ENCODE data around the gene RSPRY1.
"Not testable (repeated sequence)": the region's sequence is repeated elsewhere in the genome, so short reads cannot be mapped to it uniquely, and the experiment has no call there.

The RSPRY1 gene

DNA sequence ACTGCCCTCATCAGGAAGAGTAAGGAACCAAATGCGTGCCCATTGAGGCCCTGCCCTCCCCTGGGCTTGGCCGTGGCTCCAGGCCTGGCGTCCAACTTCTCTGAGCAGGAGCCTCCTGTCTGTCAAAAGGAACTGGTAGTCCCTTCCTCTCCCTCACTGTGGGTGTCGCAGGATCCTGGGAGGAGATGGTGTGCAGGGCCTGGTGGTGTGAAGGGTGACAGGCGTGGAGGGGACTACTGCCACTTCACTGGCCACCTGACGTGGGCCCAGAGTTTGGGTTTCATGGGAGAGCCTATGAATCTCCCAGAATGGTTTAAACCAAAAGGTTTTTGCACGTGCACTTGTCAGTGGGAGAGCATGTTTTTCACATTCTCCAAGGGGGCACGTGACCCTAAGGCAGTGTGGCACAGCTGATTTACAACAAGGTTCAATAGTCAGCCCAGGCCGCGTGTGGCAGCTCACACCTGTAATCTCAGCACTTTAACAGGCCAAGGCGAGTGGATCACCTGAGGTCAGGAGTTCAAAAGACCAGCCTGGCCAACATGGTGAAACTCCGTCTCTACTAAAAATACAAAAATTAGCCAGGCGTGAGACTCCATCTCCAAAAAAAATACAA, 71.4 kb downstream of the RSPRY1 start:
- DNase-seq, result no peak

DNA sequence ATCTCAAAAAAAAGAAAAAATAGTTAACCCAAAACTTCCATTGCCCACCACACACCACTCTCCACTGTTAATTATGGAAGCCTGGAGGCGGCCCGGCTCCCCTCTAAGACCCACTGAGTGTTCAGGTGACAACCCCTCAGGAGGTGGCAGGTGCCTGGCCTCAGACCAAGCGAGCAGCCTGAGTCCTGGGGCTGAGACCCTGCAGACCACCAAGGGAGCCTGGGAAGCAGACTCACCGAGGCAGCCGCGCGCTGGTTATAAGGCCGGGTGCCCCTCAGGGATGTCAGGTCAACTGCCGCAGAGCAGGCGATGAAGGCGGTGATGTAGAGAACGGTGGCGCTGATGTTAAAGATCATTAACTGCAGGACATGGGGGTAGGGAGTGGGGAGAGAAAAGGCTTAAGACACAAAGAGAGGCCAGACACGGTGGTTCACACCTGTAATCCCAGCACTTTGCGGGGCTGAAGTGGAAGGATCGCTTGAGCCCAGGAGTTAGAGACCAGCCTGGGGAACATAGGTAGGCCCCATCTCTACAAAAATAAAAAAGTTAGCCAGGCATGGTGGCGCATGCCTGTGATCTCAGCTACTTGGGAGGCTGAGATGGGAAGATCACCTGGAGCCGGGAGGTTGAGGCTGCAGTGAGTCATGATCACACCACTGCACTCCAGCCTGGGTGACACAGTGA, 72.2 kb downstream of the RSPRY1 start:
- no peak for DNase-seq

DNA sequence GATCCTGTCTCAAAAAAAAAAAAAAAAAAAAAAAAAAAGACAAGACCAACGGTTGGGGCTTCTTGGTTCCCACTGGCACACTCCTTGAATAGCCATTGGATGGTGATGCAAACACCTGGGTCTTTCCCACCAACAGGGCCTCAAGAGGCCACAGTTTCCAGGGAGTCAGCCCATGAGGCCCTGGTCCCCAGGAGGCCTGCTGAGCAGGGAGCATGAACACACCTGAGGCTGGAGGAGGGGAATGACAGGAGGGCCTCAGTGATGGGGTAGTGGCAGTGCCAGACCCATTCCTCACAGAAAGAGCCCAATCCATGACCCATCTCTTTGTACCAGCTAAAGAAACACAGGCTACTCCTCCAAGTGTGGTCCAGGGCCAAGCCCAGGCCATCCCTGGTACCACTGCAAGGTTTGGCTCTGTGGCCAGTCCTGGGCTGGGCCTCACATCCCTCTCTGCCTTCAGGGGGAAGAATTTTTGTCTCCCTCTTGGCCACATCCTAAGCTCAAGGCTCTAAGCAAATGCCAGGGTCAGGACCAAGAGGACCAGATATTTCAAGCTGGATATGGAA, 72.9 kb downstream of the RSPRY1 start:
- DNase-seq, result no peak

DNA sequence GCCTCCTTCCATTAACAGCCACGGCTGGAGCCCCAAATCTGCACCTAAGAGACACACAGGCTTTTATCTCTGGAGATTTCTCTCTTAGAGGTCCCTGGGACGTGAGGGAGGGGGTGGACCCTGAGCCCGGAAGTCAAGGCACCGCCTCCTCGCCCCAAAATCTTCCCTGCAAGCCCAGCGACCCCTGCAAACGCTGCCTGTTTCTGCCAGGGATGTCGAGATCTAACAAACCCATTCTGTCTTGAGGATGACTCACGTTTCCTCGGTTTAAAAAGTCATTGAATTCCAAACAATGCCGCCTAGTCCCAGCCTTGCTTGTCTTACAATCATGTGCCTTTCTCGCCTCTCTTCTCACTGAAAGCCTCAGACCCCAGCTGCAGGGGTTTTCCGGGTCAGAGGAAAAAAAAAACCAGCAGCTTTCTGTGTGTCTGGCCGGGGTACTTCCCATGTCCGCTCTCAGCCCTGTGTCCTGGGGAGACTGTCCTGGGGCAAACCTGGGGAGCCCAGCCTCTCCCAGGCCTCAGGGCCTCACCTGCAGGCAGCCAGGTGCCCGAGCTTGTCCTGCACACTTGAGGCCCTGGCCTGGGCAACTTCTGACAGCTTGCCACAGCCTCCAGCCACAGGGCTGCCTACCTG, 74.3 kb downstream of the RSPRY1 start:
- DNase-seq, result no peak

DNA sequence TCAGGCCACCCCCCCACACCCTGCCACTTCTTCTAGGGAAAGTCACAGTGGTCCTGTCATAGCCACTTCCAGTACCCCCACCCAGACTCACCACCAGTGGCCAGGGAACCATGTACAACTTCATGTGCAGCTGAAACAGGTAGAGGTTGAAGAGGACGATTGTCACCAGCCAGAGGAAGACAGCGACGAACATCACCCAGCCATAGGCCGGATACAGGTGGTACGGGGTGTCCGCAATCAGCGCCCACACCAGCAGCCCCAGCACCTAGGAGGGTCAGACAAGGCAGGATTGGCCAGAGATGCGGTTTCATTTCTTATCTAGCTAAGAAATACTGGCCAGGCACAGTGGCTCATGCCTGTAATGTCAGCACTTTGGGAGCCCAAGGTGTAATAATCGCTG, 75.7 kb downstream of the RSPRY1 start:
- no peak for DNase-seq

DNA sequence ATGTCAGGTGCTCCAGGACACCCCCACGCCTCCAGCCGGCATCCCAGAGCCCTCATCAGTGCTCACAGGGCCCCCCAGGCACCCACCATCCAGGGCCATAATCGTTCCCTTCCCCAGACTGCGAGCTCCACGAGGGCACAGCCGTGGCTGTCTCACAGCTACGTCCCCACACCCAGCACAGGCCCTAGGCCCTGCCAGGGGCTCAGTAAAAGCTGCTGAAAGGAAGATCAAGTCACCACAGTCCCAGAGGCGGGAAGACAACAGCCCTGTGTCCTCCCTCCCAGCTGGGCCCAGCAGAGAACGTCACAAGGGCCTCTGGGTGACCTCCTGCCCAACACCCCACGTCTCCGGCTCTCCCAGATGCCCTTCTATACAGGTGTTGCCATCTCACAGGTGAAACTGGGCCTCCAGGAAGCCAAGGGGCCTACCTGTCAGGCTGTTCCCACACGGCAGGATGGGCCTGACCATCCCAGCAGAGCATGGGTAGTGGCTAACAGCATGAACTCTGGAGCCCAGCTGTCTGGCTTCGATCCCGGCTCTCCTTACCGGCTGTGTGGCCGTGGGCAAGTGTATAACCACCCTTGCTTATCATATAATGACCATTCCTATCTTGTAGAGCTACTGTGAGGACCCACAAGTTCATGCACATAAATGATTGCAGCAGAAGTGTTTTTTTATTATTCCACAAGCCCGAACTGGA, 76.9 kb downstream of the RSPRY1 start:
- no peak for DNase-seq

DNA sequence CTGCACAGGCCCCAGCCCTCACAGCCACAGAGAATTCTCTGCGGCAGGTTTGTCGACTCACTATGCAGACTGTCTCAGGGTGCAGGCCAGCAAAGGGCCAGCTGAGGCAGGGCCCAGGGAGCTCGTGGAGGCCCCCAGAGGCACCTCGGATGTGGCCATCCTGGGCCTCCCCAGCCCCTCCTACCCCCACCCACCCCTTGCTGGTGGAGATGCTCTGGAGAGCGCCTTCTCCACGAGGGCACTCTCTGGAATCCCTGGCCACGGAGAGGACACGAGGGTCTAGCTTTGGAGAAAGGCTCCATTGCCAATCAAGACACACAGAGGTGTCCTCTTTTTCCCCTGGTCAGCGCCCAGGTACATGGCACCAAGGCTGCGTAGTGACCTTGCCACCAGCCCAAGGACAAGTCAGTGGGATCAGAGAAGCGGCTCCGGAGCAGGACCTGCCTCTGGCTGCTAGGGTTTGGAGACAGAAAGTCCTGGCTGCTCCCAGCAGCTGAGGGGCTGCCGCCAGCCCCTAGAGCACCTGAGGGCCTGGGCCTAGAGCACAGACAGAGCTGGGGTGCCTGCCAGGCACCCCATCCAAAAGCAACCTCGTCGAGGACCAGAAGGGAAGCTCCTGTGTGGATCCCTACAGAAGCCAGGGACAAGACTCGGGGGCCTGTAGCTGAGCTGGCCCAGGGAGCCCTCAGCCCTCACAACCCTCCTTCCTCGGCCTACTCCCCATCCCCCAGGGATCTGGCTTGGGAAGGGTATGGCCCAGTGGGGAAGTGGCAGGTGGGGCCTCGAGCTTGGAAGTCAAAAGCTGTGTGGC, 77.6 kb downstream of the RSPRY1 start:
- DNase-seq, result no peak

DNA sequence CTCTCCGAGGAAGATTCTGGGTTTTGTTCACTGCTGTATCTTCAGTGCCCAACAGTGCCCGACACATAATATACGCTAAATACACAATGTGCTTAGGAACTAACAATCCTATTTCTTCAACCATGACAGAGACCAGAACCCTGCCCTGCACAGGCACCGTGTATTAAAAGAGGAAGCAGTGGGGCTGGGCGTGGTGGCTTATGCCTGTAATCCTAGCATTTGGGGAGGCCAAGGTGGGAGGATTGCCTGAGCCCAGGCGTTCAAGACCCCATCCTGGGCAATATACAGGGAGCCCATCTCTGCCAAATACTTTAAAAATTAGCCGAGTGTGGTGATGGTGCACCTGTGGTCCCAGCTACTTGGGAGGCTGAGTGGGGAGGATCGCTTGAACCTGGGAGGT, 78.3 kb downstream of the RSPRY1 start:
- DNase-seq, result no peak

DNA sequence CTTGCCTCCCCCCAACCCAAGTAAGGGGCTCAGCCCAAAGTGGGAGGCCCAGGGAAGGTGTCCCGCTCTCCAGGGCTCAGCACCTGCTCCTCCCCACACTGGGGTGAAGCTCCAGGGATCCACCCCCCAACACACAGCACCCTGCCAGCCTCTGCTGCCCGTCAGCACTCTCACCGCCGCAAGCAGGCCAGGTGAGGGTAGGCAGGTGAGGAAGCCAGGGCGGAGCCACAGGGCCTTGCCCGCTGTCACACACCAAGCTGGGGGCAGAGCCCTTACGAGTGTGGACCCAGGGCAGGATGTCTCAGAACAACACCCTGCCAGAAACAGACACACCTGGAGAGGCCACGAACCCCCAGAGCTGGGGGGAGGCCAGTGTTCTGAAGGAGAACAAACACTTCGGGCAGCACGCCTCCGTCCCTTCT, 78.8 kb downstream of the RSPRY1 start:
- no peak for DNase-seq

DNA sequence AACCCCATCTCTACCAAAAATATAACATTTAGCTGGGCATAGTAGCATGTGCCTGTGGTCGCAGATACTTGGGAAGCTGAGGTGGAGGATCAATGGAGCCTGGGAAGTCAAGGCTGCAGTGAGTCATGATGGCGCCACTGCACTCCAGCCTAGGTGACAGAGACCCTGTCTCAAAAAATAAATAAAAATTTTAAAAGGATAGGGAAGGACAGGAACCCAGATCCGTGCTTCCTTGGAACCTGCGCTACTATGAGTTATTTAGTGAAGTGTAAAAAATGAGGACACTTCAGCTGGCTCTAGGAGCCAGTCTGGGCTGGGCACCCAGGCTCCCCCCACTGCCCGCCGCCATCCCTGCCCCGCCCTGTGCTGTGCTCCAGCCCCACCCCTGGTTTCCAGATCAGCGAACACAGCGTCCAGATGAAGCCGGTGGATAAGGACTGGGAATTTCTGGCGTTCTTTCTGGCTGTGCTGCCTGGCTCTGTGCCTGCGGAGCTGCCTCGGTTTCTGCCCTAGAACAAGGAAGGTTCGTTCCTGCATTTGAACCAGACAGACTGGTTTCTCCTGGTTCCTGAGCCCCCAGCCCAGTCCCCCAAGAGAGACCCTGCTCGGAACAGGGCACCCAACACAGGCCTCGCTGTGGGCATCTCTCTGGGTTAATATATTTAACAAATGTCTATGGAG, 79.9 kb downstream of the RSPRY1 start:
- DNase-seq, result no peak

DNA sequence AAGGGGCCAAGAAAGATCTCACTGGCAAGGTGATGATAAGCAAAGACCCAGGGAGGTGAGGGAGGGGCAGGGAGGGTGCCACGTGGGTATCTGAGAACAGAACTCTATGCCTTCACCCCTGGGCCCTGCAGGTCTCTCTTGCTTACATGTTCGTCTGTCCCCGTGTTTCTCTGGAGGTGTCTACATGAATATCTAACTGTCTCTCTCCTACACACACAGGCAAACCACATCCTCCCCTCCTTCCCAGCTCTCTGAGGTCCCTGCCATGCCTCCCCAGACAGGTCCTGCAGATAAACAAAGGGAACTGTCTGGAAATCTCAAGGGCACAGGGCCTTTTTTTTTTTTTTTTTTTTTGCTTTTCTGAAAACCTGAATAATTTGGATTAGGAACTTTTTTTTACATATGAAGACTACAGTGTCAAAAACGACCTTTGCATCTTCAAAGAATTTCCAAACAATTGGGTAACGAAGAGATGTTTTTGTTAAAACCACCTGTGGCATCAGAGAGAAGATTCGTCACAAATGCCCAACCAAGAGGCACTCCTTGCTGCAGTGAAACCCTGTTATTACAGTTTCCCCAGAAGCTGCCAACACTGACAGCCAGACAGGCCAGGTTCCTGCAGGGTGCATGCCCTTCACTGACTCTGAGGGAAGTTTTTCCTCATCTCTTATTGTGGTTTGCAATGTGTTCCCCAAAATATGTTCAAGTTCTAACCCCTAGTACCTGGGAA, 80.6 kb downstream of the RSPRY1 start:
- no peak for DNase-seq

DNA sequence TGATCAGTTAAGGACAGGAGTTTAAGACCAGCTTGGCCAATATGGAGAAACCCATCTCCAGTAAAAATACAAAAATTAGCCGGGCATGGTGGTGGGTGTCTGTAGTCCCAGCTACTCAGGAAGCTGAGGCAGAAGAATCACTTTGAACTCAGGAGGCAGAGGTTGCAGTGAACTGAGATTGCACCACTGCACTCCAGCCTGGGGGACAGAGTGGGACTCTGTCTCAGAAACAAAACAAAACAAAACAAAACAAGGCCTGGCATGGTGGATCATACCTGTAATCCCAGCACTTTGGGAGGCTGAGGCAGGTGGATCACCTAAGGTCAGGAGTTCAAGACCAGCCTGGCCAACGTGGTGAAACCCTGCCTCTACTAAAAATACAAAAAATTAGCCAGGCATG, 81.2 kb downstream of the RSPRY1 start:
- not testable (repeated sequence) for DNase-seq

DNA sequence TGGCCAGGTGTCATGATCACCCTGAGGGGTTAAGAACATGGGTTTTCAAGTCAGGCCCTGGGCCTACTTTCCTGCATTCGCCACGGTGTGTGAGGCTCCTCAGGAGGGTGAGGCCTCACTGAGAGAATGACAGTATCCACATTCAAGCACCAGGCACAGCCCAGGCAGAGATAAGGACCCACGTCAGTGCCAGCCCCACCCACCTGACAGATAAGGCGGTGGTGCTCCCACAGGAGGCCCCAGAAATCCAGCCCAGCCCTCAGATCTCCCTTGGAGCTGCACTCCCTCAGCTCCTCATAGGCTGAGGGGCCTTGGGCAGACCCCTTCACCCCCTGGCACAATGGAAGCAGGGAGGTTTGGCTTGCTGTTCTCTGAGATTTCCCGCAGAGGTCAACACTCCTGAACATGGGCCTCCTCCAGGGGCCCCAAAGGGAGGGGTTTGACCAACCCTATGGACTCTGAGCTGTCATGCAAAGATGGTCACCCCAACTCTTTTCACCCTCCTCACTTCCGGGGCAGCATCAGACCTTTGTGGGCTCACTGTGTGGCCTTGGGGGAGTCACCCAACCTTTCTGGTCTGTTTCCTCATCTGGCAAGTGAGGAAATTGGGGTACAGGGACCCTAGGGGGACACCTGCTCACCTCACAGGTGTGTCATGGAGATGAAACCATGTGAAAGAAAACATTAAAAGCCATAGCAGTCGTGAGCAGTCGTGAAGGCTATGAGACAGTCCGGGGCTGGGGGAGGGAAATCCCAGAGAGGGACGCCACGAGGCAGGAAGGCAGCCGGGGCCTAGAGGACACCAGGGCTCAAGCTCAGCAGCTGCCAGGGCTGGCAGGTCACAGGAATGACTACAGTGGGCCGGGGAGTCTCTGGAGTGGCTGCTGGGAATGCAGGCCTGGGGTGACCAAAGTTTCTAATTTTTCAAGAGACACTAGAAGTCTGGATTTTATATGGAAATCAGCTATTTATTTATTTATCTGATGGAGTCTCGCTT, 83.0 kb downstream of the RSPRY1 start:
- no peak for DNase-seq

DNA sequence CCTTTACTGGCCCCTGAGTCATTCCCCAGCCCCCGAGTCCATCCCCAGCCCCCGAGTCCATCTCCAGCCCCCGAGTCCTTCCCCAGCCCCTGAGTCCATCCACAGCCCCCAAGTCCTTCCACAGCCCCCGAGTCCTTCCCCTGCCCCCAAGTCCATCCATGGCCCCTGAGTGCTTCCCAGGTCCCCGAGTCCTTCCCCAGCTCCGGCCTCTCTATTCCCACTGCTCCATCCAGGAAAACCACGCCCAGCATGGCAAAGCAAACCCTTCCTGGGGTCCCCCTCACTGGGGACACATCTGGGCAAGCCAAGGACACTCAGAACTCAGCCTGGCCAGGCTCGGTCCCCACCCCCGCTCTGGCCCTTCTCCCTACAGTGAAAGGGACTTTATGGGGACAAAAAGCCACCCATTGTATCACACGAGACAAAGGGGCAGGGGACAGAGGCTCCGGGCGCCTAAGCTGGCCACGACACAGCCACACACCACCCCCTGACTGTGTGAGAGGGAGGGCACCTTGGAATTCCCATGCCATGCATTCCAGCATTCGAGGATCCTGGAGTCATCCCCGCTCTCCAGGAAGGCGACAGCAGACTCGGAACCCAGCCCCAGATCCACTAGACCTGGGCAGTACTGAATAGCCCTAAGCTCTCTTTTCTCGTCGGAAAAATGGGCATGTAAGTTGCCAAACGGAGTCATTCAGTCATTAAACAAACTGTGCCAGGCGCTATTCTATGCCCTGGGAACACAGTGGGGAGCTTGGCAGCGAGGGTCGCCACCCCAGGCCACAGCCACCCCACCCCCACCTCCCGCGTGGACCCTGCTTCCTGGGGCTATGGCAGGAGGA, 84.3 kb downstream of the RSPRY1 start:
- no peak for DNase-seq

DNA sequence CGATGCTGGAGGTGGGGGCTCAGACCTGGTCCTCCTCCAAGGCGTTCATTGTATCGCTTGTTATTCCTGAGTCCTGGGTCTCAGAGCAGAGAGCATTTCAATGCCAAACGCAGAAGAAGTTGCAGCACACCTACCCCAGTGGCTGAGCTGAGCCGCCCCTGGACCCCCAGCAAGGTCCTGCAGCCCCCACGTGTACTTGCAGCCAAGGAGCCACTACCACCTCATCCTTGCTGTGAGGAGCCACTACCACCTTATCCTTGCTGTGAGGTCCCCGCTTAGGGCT, 84.9 kb downstream of the RSPRY1 start:
- no peak for DNase-seq

DNA sequence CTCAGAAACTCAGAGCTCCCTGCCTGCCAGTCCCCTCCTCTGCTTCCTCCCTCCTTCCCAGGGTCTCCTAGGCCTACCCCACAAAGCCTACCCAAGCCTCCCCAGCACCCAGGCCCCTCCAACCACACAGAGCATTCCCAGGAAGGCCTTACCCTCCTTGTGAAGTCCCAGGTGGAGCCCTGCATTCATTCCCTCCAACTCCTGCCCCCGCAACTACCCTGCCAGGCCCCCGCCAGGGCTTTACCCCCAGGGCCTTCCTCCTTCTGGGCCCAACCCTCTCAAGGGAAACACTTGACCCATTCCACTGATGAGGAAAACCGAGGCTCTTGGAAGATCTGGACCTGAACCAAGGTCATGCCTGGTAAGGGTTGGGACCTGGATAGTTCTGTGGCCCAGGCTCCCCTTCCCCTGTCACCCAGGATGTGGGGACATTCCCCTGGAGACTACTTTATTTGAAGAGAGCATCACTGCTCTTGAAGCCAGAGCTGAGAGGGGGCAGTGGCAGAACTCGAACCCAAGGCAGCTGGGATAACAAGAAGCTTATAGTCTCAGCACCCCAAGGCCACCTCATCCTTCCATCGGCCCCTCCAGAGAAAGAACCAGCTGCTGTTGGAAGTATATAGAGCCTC, 85.9 kb downstream of the RSPRY1 start:
- no peak for DNase-seq

DNA sequence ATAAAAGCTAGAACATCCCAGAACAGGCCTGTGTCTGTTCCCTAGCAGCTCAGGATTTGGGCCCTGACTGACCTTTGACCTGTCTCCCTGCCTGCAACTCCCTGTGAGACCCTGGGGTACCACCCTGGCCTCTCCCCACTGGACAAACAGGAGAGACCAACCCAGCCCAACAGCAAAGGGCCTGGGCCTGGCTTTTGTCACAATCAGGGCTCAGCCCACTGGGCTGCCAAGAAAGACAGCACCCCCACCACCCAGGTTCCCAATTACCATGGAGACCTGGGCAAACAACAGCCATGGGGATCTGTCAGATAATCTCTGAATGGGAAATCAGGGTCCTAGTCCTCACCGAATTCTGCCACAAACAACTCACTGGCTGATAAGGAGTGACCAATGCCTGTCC, 87.2 kb downstream of the RSPRY1 start:
- DNase-seq, result no peak

DNA sequence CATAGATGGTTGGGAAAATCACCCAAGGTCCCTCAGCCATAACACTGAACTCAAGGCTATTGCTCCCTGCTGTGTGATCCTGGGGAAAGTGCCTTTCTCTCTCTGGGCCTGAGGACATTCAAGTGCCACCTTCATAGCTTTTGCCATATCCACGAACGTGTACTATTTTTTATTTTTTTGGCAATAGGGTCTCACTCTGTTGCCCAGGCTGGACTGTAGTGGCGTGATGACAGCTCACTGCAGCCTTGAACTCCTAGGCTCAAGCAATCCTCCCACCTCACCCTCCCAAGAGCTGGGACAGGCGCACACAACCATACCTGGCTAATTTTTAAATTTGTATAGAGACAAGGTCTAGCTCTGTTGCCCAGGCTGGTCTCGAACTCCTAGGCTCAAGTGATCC, 87.7 kb downstream of the RSPRY1 start:
- no peak for DNase-seq

DNA sequence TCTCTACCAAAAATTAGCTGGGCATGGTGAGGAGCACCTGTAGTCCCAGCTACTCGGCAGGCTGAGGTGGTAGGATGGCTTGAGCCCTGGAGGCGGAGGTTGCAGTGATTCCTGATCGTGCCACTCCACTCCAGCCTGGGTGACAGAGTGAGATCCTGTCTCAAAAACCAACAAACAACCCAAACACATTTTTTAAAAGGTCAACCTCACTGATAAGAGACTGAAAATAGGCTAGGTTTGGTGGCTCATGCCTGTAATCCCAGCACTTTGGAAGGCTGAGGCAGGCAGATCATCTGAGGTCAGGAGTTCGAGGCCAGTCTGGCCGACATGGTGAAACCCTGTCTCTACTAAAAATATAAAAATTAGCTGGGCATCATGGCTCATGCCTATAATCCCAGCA, 89.8 kb downstream of the RSPRY1 start:
- DNase-seq, result not testable (repeated sequence)

Data from NCI-H1436 (cell line).